ENCODE data around the gene PUM1. TPM values are rescaled to one million over a fixed set of nuclear protein-coding genes. Genes with fewer than 3 reads are reported as not detected.

PUM1 gene
- polyA plus RNA-seq, 1 donor from 2014 or later: 88.0 TPM

DNA sequence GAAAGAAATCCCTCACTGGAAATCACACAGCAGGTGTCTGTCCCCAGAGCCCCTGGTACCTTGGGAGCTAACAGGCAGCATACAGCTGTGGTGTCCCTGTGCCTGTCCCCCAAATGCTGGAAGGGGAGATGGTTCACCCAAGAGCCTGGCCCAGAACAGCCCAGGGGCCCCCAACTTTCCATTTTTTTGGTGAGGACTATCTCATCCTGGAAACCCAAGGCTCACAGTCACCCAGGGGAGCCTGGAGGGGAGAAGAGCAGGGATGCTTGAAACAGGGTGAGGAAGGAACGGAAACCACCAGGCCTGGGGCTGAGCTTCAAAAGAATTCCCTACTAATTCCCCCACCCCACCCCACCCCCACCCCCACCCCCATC lies 160.6 kb downstream of the PUM1 start:
- Mint-ChIP-seq H3K4me3 (no peak overlapping the region), H3K9me3 (no peaks in the 10 kb centered on the region), H3K36me3 (peaks cover 1% of the 10 kb centered on the region), H3K4me1 (peaks cover 8 to 13% (median 13%) of the 10 kb centered on the region in 3 donors), H3K27me3 (peaks cover 28% of the 10 kb centered on the region), H3K27ac (no peak overlapping the region)

- peaks cover 22% of the 10 kb centered on the region for H3K27me3 Mint-ChIP-seq
- no peak overlapping the region for H3K4me3 Mint-ChIP-seq
- H3K36me3 Mint-ChIP-seq: peaks cover 1% of the 10 kb centered on the region
- peaks cover 2 to 10% (median 10%) of the 10 kb centered on the region in 3 donors for H3K4me1 Mint-ChIP-seq
- no peaks in the 10 kb centered on the region for H3K9me3 Mint-ChIP-seq
- H3K27ac Mint-ChIP-seq: no peak overlapping the region
Measured at GRCh38 chr1:30904191-30904961, 161.1 kb downstream of the PUM1 start.

DNA sequence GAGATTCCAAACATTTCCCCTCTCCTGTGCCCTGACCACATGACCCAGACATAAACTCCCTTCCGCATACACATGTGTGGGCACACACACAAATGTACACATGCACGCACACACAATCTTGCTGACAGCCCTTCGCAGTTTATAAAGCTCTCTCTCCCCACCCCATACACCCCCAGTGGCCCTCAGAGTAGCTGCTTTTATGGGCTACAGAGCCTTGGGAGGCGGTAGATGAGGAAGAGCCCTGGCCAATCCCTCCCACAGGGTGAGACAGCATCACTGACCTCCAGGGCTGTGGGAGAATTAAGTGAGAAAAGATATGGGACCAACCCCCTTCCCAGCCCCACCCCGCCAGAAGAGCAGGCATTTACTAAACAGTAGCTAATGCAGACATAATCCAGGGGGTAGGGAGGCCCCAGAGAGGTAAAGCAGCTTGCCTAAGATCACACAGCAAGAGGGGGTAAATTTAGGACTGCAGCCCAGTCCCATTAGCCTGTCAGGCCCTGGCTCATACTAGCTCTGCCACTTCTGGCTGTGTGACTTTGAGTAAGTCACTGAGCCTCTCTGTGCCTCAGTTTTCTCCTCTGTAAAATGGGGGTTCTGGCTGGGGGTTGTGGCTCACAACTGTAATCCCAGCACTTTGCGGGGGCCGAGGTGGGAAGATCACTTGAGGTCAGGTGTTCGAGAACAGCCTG lies 162.0 kb downstream of the PUM1 start:
- peaks cover 0 to 8% (median 8%) of the 10 kb centered on the region in 3 donors for H3K4me1 Mint-ChIP-seq
- no peak overlapping the region for H3K27ac Mint-ChIP-seq
- peaks cover 1% of the 10 kb centered on the region for H3K36me3 Mint-ChIP-seq
- H3K9me3 Mint-ChIP-seq: no peaks in the 10 kb centered on the region
- peaks cover 20% of the 10 kb centered on the region for H3K27me3 Mint-ChIP-seq
- H3K4me3 Mint-ChIP-seq: no peak overlapping the region

DNA sequence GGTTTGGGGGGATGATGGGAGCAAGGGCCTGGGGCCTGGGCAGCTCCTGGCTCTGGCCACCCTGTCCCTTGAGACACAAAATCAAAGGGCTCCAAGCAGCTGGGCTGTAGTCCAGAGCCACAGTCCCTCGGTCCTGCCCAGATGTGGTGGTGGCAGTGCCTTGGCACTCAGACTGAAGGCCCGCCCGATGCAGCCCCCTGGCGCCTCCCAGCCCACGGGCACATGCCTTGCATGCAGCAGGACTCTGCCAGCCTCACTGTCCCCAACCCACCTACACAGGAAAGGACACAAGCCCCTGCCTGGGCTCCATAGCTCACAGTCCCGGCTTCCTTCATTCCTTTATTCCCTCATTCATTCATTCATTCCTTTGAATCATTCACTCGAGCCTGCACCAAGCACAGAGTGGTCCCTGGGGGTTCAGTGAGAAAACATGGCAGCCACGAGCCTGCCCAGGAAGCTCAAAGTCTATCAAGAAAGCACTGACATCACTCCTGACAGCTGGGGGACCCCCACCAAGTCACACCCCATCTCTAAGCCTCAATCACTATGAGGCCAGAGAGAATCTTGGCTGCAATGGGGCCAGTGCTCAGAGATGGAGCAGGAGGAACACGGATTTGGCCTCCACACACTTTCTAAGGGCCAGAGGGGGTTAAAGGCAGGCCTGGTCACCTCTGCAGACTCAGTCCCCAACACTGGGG lies 162.8 kb downstream of the PUM1 start:
- Mint-ChIP-seq H3K4me3 (no peak overlapping the region), H3K27me3 (peaks cover 19% of the 10 kb centered on the region), H3K27ac (peak overlapping the region in 1 of 3 donors; percentile 59), H3K4me1 (peaks cover 0 to 8% (median 8%) of the 10 kb centered on the region in 3 donors), H3K36me3 (peaks cover 1% of the 10 kb centered on the region), H3K9me3 (no peaks in the 10 kb centered on the region)

- Mint-ChIP-seq H3K27me3 (peaks cover 13% of the 10 kb centered on the region), H3K27ac (no peak overlapping the region), H3K4me3 (no peak overlapping the region)
Measured at GRCh38 chr1:30901798-30902581, 163.5 kb downstream of the PUM1 start.

GRCh38 chr1:30900931-30901560 lies 164.5 kb downstream of the PUM1 start:
- Mint-ChIP-seq H3K36me3 (peaks cover 1% of the 10 kb centered on the region), H3K4me3 (peak overlapping the region in 1 of 4 donors; percentile 25), H3K4me1 (peaks cover 0 to 4% (median 3%) of the 10 kb centered on the region in 3 donors), H3K9me3 (no peaks in the 10 kb centered on the region), H3K27me3 (peaks cover 14% of the 10 kb centered on the region), H3K27ac (no peak overlapping the region)

More at GRCh38 chr1:30901798-30902581, 163.5 kb downstream of the PUM1 start:
- peaks cover 0 to 4% (median 3%) of the 10 kb centered on the region in 3 donors for H3K4me1 Mint-ChIP-seq
- H3K36me3 Mint-ChIP-seq: peaks cover 1% of the 10 kb centered on the region
- H3K9me3 Mint-ChIP-seq: no peaks in the 10 kb centered on the region

- Mint-ChIP-seq H3K36me3 (peaks cover 1% of the 10 kb centered on the region), H3K4me1 (peaks cover 0 to 5% (median 3%) of the 10 kb centered on the region in 3 donors), H3K4me3 (no peak overlapping the region), H3K27ac (no peak overlapping the region), H3K9me3 (no peaks in the 10 kb centered on the region), H3K27me3 (peaks cover 11% of the 10 kb centered on the region)
Measured at GRCh38 chr1:30900486-30900885, 165.0 kb downstream of the PUM1 start.

GRCh38 chr1:30899577-30900389 lies 165.7 kb downstream of the PUM1 start:
- Mint-ChIP-seq H3K4me1 (peaks cover 0 to 5% (median 3%) of the 10 kb centered on the region in 3 donors), H3K4me3 (no peak overlapping the region), H3K9me3 (no peaks in the 10 kb centered on the region), H3K27ac (no peak overlapping the region), H3K27me3 (peaks cover 11% of the 10 kb centered on the region), H3K36me3 (peaks cover 1% of the 10 kb centered on the region)

GRCh38 chr1:30898031-30898815 lies 167.3 kb downstream of the PUM1 start:
- Mint-ChIP-seq H3K27ac (no peak overlapping the region), H3K9me3 (no peaks in the 10 kb centered on the region), H3K27me3 (peaks cover 9% of the 10 kb centered on the region), H3K36me3 (peaks cover 3% of the 10 kb centered on the region), H3K4me1 (peaks cover 0 to 4% (median 3%) of the 10 kb centered on the region in 3 donors), H3K4me3 (no peak overlapping the region)

GRCh38 chr1:30896905-30897304 lies 168.6 kb downstream of the PUM1 start:
- Mint-ChIP-seq H3K4me3 (no peak overlapping the region), H3K27ac (no peak overlapping the region), H3K9me3 (no peaks in the 10 kb centered on the region), H3K36me3 (peaks cover 3% of the 10 kb centered on the region), H3K27me3 (peaks cover 16% of the 10 kb centered on the region), H3K4me1 (peaks cover 0 to 5% (median 5%) of the 10 kb centered on the region in 3 donors)

GRCh38 chr1:30895944-30896660 lies 169.4 kb downstream of the PUM1 start:
- Mint-ChIP-seq H3K4me3 (no peak overlapping the region), H3K9me3 (no peaks in the 10 kb centered on the region), H3K36me3 (peaks cover 3% of the 10 kb centered on the region), H3K4me1 (peaks cover 0 to 8% (median 5%) of the 10 kb centered on the region in 3 donors), H3K27me3 (peaks cover 18% of the 10 kb centered on the region), H3K27ac (no peak overlapping the region)

- Mint-ChIP-seq H3K27ac (no peak overlapping the region), H3K36me3 (peaks cover 3% of the 10 kb centered on the region), H3K4me3 (no peak overlapping the region), H3K9me3 (no peaks in the 10 kb centered on the region), H3K4me1 (peaks cover 3 to 8% (median 5%) of the 10 kb centered on the region in 3 donors), H3K27me3 (peaks cover 18% of the 10 kb centered on the region)
Measured at GRCh38 chr1:30895382-30895943, 170.1 kb downstream of the PUM1 start.

Measured in IgD-negative memory B cell (primary cell).